Small intestine (tissue), 7 donors: ENCODE measurements around the gene DDAH1. TPM values are rescaled to one million over a fixed set of nuclear protein-coding genes. Genes with fewer than 3 reads are reported as not detected.
A peak's percentile ranks its signal among the peaks of the same experiment; 100 is the strongest.

ENCODE experiments used
- DNase-seq, 2 donors: peaks; one replicate each; pipeline versions ENCODE4 v3.0.0 to v3.0.0-alpha.2; 2013
- FAIRE-seq: peaks from 2 replicates; lab custom pipeline; 2012; peaks lifted over from hg19 to GRCh38; lab: Jason Lieb, UNC
- H3K27ac ChIP-seq, 3 donors: one replicate each; pipeline ENCODE4 v1.5.1; 2013; ENCODE audit warnings: low read length in 2 of 3, mild to moderate bottlenecking in 2 of 3, control low read depth in 1 of 3, inconsistent platforms in 1 of 3, low read depth in 1 of 3, moderate library complexity in 1 of 3
- H3K27me3 ChIP-seq, 3 donors: one replicate each; pipeline ENCODE4 v1.6.1; 2013; ENCODE audit warnings: low read length in 3 of 3, inconsistent platforms in 1 of 3; ENCODE audit not compliant: control insufficient read depth in 3 of 3, insufficient read depth in 3 of 3
- H3K36me3 ChIP-seq, 3 donors: one replicate each; pipeline ENCODE4 v1.6.1; 2013; ENCODE audit warnings: low read length in 3 of 3, inconsistent platforms in 1 of 3, low read depth in 1 of 3, mild to moderate bottlenecking in 1 of 3, moderate library complexity in 1 of 3; ENCODE audit not compliant: control insufficient read depth in 3 of 3, insufficient read depth in 2 of 3
- H3K4me1 ChIP-seq, 3 donors: one replicate each; pipeline ENCODE4 v1.6.1; 2013; ENCODE audit warnings: low read length in 2 of 3, inconsistent platforms in 1 of 3, low read depth in 1 of 3, mild to moderate bottlenecking in 1 of 3, moderate library complexity in 1 of 3; ENCODE audit not compliant: control insufficient read depth in 3 of 3, insufficient read depth in 2 of 3
- H3K4me3 ChIP-seq, 3 donors: one replicate each; pipeline ENCODE4 v1.5.1; 2013; ENCODE audit warnings: low read length in 3 of 3, control low read depth in 1 of 3, inconsistent platforms in 1 of 3, low read depth in 1 of 3, mild to moderate bottlenecking in 1 of 3, moderate library complexity in 1 of 3
- H3K9me3 ChIP-seq, 2 donors: one replicate each; pipeline ENCODE4 v1.6.1; 2013; ENCODE audit warnings: low read depth in 1 of 2, low read length in 1 of 2; ENCODE audit not compliant: control insufficient read depth in 2 of 2, insufficient read depth in 1 of 2
- WGBS, 3 donors: extraction: QIAGEN DNeasy Blood & Tissue Kit; methylation state at CpG; one replicate each; pipeline ENCODE4 v1.1.7; 2013; 5-methylcytosine and 5-hydroxymethylcytosine counted together
- polyA plus RNA-seq, 4 donors: library from polyadenylated mRNA; stranded (reverse) in 3 of 4; unstranded in 1 of 4; fragments of 200-250 nt in 3 of 4; fragments of 120-200 nt in 1 of 4; gene quantifications; one replicate each; pipeline versions ENCODE4 v1.2.1 to v1.2.3, GENCODE V29; 2013
- donor health status: healthy with polysubstance abuse.
- donor health status: control.
- donor health status: control.
- donor health status: Bipolar disorder and iron deficiency.
- donor health status: healthy.

Gene DDAH1
- polyA plus RNA-seq, 4 donors = 21.9 to 130 (median 46.7) TPM

DNA sequence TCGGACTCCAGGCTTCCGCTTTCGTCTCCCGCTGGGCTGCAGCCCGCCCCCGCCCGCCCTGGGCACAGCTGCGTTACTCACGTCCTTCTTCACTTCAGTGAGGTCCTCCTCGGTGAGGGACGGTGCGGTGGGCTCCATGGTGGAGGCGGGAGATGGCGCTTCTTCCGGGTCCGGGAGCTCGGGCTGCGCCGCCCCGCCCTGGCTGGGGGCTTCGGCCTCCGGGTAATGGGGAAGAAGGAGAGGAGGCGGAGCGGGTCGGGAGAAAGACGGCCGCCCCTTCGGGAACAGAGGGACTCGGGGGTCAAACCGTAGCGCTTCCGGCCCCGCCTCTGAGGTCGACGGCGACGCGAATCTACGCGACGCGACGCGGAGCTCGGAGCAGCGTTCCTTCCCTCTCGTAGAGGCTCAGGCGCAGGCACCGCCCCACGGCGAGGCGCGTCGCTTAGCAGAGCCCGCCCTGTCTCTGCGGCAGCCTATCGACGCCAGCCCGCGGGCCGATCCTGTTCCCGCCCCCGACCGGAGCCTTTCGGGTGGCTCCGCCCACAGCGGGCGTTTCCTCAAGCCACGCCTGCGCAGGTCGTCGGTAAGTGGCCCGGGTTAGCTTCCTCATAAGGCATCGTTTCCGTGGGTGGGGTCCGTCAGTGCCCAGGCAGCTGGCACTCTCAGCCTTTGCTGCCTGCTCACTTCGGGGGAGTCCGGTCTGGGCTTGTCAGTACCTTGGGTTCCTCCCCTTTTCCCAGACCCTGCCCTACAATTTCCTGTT is 188.6 kb downstream of the DDAH1 start, which contains the start of gene BCL10:
BCL10 (minus strand) TSS at position 418 of the 763 bp plus-strand sequence; CDS start at position 138, 280 bp downstream.
- Histone ChIP-seq H3K4me3 (peak within 1 kb of the TSS; percentile 88 to 99 (median 99)), H3K27me3 (no peaks in the 10 kb centered on the region), H3K36me3 (peaks cover 0 to 3% (median 0%) of the 10 kb centered on the region in 3 donors), H3K4me1 (peaks cover 2 to 29% (median 15%) of the 10 kb centered on the region in 3 donors), H3K9me3 (no peaks in the 10 kb centered on the region), H3K27ac (peak within 1 kb of the TSS; percentile 97 to 100 (median 100))
- peak; percentile 99 to 100 for DNase-seq
- FAIRE-seq = no peak
- WGBS, 3 donors = 0 to 1% (median 0%) methylated on average over 60 to 78 of the region's 78 CpGs

DNA sequence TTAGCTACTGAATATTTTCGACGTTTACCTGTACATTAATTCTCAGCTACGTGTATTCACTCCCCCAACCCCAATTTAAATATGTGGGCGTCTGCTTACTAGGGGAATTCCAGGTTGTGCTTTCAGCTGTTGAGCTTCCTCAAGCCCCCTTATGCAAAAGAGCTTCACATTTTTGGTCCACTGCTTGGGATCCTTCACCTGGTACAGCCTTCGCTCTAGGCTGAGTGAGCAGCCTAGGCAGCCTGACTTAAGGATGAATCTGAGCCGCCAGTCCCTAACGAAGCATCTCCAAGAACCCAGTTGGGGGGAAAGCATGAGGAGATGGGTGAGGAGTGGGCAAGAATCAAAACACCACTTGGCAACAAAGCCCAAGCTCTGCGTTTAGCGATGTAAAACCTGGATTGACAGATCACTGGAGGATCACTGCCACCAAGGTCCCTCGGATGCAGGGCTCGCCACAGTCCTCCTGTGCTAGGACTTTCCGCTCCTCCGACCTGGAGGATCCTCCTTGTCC is 189.2 kb downstream of the DDAH1 start:
- Histone ChIP-seq H3K9me3 (no peaks in the 10 kb centered on the region), H3K36me3 (peaks cover 0 to 3% (median 2%) of the 10 kb centered on the region in 3 donors), H3K4me3 (peak overlapping the region; percentile 88 to 99 (median 99)), H3K27me3 (no peaks in the 10 kb centered on the region), H3K27ac (peak overlapping the region; percentile 97 to 100 (median 100)), H3K4me1 (peaks cover 4 to 33% (median 15%) of the 10 kb centered on the region in 3 donors)
- FAIRE-seq (no peak), DNase-seq (no peak)
- 0 to 1% (median 1%) methylated on average over 13 of the region's 13 CpGs for WGBS, 3 donors

DNA sequence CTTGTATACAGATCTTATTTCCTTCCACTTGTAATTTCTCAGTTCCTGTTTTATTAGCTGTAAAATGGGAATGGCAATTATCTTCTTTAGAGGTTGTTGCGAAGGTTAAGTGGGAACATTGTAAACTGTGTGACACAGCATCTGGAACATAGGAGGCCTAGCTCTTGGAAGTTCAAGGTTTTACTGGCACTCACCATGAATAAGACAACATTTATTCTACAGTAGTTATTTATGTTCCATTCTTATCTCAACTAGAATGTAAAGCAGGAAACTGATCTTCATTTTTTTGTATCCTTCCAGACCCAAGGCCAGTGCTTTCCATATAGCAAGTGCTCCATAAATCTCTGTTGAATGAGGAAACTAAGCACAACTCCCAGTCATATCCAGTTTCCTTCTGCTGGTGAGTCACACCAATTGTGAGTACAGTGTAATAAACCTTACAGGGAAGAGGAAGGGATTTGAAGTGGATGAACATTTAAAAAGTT is 189.9 kb downstream of the DDAH1 start:
- Histone ChIP-seq H3K27me3 (no peaks in the 10 kb centered on the region), H3K36me3 (peaks cover 0 to 7% (median 4%) of the 10 kb centered on the region in 3 donors), H3K4me1 (peaks cover 4 to 40% (median 15%) of the 10 kb centered on the region in 3 donors), H3K4me3 (peak overlapping the region in 2 of 3 donors; percentile 28 to 99), H3K27ac (peak overlapping the region; percentile 97 to 100 (median 100)), H3K9me3 (no peaks in the 10 kb centered on the region)
- no peak for FAIRE-seq
- 0 to 35% (median 32%) methylated on average over 1 of the region's 1 CpG for WGBS, 3 donors
- DNase-seq = peak; percentile 88 to 93

DNA sequence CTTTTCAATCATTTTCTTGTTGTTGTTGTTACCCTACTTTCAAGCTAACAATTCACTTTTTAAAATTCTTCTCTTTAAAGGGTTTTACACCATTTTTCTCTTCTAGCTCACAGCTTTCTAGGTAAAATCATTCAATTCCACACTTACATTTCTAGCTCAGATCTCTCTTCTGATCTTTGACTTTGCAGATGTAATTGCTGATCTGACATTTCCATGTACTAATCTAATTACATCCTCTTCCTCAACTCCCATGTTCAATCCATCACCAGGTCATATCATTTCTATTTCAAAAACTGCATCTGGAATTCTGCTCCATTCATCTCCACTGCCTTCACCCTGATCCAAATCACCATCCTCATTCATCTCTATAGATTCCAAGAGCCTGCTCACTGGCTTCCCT is 191.6 kb downstream of the DDAH1 start:
- H3K36me3 ChIP-seq = peaks cover 7 to 14% (median 10%) of the 10 kb centered on the region in 3 donors
- H3K4me1 ChIP-seq = peaks cover 6 to 47% (median 12%) of the 10 kb centered on the region in 3 donors
- FAIRE-seq (no peak), DNase-seq (no peak)
- no peaks in the 10 kb centered on the region for H3K27me3 ChIP-seq
- H3K4me3 ChIP-seq = no peak overlapping the region
- H3K27ac ChIP-seq = no peak overlapping the region
- no peaks in the 10 kb centered on the region for H3K9me3 ChIP-seq

DNA sequence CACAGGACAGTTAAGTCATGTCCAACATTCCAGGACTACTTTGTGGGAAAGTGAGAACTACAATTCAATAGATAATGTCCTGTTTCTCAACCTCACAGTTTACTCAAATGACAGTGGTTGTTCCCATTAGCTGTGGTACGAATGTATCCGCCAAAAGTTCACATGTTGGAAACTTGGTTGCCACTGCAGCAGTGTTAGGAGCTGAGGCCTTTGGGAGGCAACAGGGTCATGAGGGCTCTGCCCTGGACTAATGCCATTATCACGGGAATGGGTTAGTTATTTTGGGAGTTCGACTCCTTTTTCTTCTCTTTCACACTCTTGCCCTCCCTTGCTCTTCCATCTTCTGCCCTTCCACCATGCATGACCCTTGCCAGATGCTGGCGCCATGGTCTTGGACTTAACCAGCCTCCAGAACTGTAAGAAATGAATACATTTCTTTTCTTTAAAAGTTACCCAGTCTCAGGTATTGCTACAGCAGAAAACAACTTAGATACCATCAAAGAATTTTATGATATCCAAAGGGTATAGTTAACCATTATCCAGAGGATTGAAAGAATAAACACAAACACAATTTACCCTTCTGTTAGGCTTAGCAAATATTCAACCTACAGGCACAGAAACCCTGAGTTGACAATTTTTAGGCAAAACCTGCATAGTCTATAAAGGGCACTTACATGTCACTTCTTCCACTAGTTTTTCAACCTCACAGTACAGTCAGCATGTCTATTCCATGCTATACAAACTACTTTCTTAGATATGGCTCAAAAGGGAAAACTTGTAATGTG is 196.0 kb downstream of the DDAH1 start:
- Histone ChIP-seq H3K27ac (peak overlapping the region in 1 of 3 donors; percentile 73), H3K36me3 (peaks cover 10 to 25% (median 21%) of the 10 kb centered on the region in 3 donors), H3K9me3 (no peaks in the 10 kb centered on the region), H3K4me3 (no peak overlapping the region), H3K27me3 (no peaks in the 10 kb centered on the region), H3K4me1 (peaks cover 6 to 33% (median 7%) of the 10 kb centered on the region in 3 donors)
- no peak for FAIRE-seq
- peak in 1 of 2 donors; percentile 69 for DNase-seq
- WGBS, 3 donors = 78 to 86% (median 80%) methylated on average over 5 of the region's 5 CpGs

Other genes with a start within 250 kb of the DDAH1 start
- gene C1orf52, start 205.5 kb downstream of the DDAH1 start, polyA plus RNA-seq = 10 to 100 TPM; 15.9 to 35.6 (median 18.5) TPM
- gene BCL10, start 188.5 kb downstream of the DDAH1 start, polyA plus RNA-seq = 10 to 100 TPM; 16.3 to 31.2 (median 17.8) TPM
- 10 to 100 TPM in 2 of 4 donors, 1 to 10 TPM in 2; 2.5 to 88.0 (median 32.1) TPM for gene CCN1, start 115.6 kb upstream of the DDAH1 start, polyA plus RNA-seq
- gene ZNHIT6, start 243.3 kb upstream of the DDAH1 start, polyA plus RNA-seq = 10 to 100 TPM in 1 of 4 donors, 1 to 10 TPM in 3; 2.5 to 25.3 (median 6.5) TPM